CD4-positive, alpha-beta memory T cell (primary cell): ENCODE data around the gene PRLH. TPM values are rescaled to one million over a fixed set of nuclear protein-coding genes. Genes with fewer than 3 reads are reported as not detected.

ENCODE experiments used
- CTCF ChIA-PET: fragments of 350-600 bp; sonication (Branson Sonifier 250); formaldehyde crosslinking; loops from one replicate; lab custom pipeline; 2021; ENCODE audit warnings: inconsistent platforms; ENCODE audit not compliant: partially characterized antibody; lab: Charles Lee
- POLR2A ChIA-PET: fragments of 350-600 bp; sonication (Branson Sonifier 250); formaldehyde crosslinking; loops from one replicate; lab custom pipeline; 2021; ENCODE audit not compliant: partially characterized antibody; lab: Charles Lee
- DNase-seq, 5 donors: peaks; one replicate each; pipeline versions ENCODE4 v3.0.0 to v3.0.0-alpha.2; 2020 to 2022; ENCODE audit warnings: mixed read lengths in 1 of 5
- H3K27ac ChIP-seq: one replicate; pipeline ENCODE4 v1.7.0; 2013; ENCODE audit warnings: low read depth, low read length
- H3K27me3 ChIP-seq: 2 replicates; pipeline ENCODE4 v1.7.0; 2013; ENCODE audit warnings: mild to moderate bottlenecking, low read length, moderate library complexity; ENCODE audit not compliant: insufficient read depth
- H3K36me3 ChIP-seq: 2 replicates; pipeline ENCODE4 v1.7.0; 2013; ENCODE audit warnings: mild to moderate bottlenecking, low read length, moderate library complexity; ENCODE audit not compliant: insufficient read depth
- H3K4me1 ChIP-seq: 2 replicates; pipeline ENCODE4 v1.7.0; 2013; ENCODE audit warnings: mild to moderate bottlenecking, low read length, moderate library complexity; ENCODE audit not compliant: insufficient read depth
- H3K4me3 ChIP-seq, 2 donors: one replicate each; pipeline ENCODE4 v1.7.0; 2013; ENCODE audit warnings: low read length in 2 of 2, mild to moderate bottlenecking in 1 of 2
- H3K9me3 ChIP-seq, 2 donors: one replicate each; pipeline ENCODE4 v1.7.0; 2013; ENCODE audit warnings: low read length in 2 of 2, control low read depth in 1 of 2; ENCODE audit not compliant: control insufficient read depth in 1 of 2
- H3K27ac Mint-ChIP-seq, 7 donors: one replicate each; pipeline ENCODE4 v1.8.0; 2020 to 2021; ENCODE audit warnings: mixed read lengths in 7 of 7, mild to moderate bottlenecking in 6 of 7, inconsistent platforms in 3 of 7, moderate library complexity in 3 of 7
- H3K27me3 Mint-ChIP-seq, 2 donors: one replicate each; pipeline ENCODE4 v1.8.0; 2020 to 2021; ENCODE audit warnings: mixed read lengths in 2 of 2
- H3K36me3 Mint-ChIP-seq, 2 donors: one replicate each; pipeline ENCODE4 v1.8.0; 2020 to 2021; ENCODE audit warnings: mixed read lengths in 2 of 2, inconsistent platforms in 1 of 2, mild to moderate bottlenecking in 1 of 2
- H3K4me1 Mint-ChIP-seq, 4 donors: one replicate each; pipeline ENCODE4 v1.8.0; 2020 to 2021; ENCODE audit warnings: mixed read lengths in 4 of 4, mild to moderate bottlenecking in 1 of 4
- H3K4me3 Mint-ChIP-seq, 8 donors: one replicate each; pipeline ENCODE4 v1.8.0; 2020 to 2021; ENCODE audit warnings: mixed read lengths in 8 of 8, mild to moderate bottlenecking in 7 of 8, moderate library complexity in 6 of 8, inconsistent platforms in 3 of 8
- H3K9me3 Mint-ChIP-seq, 8 donors: one replicate each; pipeline ENCODE4 v1.8.0; 2020 to 2021; ENCODE audit warnings: mixed read lengths in 8 of 8, mild to moderate bottlenecking in 5 of 8, inconsistent platforms in 3 of 8, moderate library complexity in 1 of 8
- intact Hi-C: fragments of 100-400 bp; cut with micrococcal nuclease; formaldehyde crosslinking; loops from one replicate; pipeline ENCODE4 v1.15.1; 2023
- polyA plus RNA-seq, 2 donors: library from polyadenylated mRNA; unstranded; fragments of 300-500 nt; fragmentation: Illumina TruSeq; gene quantifications; one replicate each; pipeline ENCODE4 v1.2.3, GENCODE V29; 2021
- total RNA-seq, 2 experiments: library from RNA; stranded (reverse); gene quantifications; one replicate each; pipeline ENCODE4 v1.2.3, GENCODE V29; 2021

Gene PRLH
- total and polyA plus RNA-seq, 4 experiments from 2014 or later = not detected

DNA sequence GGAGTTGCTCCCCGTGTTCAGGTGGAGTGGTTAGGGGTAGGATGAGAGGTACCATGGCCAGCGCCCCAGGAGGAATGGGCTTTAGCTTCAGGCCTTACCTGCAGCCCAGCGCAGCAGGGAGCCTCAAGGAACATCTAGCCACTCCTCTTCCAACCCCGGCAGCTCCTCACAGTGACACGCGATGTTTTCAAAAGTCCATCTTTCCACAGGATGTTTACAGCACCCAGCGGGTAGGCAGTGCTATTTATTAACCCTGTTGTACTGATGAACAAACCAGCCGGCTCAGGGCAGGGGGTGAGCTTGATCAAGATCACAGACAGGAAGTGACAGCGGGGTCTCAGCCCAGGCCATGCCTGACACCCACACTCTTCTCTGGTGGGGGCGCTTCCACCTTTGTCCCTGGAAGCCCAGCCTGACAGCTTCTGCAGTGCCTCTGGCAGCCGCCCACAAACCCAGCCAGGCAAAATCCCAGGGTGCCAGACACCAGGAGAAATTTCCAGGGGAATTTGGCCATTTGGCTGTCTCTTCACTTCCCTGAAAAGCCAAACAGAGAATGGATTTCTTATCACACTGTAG is 18.4 kb upstream of the PRLH start:
- Mint-ChIP-seq H3K36me3 (no peaks in the 10 kb centered on the region), H3K4me3 (no peak overlapping the region), H3K4me1 (no peaks in the 10 kb centered on the region), H3K27ac (no peak overlapping the region), H3K27me3 (no peaks in the 10 kb centered on the region), H3K9me3 (no peaks in the 10 kb centered on the region)
- H3K9me3 ChIP-seq = no peaks in the 10 kb centered on the region
- POLR2A ChIA-PET = no interaction called here
- H3K36me3 ChIP-seq = no peaks in the 10 kb centered on the region
- H3K4me1 ChIP-seq = no peaks in the 10 kb centered on the region
- no peak for DNase-seq
- CTCF ChIA-PET = interaction anchor here (2.2 kb wide), 1 partner anchor 24 kb away, joined by 7 read pairs; no protein-coding TSS in a partner anchor
- H3K27ac ChIP-seq = no peak overlapping the region
- no peaks in the 10 kb centered on the region for H3K27me3 ChIP-seq
- intact Hi-C loops = no loop called here
- H3K4me3 ChIP-seq = no peak overlapping the region

DNA sequence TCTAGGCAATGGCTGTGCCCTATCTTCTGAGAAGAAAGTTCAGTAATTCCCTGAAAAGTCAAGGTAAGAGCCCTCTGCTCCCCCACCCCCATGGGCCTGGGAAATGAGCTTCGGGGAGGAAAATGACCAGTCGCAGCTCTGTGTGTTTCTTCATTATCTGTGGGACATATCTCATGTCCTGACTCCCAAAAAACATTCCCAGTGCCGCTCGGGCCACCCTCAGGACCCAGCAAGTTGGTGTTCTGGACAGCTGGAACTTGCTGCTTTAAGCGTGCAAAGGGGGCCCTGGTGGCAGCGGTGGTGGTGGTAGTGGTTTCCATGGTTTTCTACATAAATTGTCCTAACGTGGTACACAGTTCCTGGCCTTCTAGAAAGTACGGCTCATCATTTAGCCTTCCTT is 17.2 kb upstream of the PRLH start:
- Mint-ChIP-seq H3K27ac (no peak overlapping the region), H3K4me3 (no peak overlapping the region), H3K36me3 (no peaks in the 10 kb centered on the region), H3K27me3 (peaks cover 0 to 7% of the 10 kb centered on the region in 2 donors), H3K4me1 (no peaks in the 10 kb centered on the region), H3K9me3 (peaks cover 0 to 6% (median 1%) of the 10 kb centered on the region in 8 donors)
- no peaks in the 10 kb centered on the region for H3K36me3 ChIP-seq
- H3K4me3 ChIP-seq = no peak overlapping the region
- intact Hi-C loops = no loop called here
- H3K9me3 ChIP-seq = no peaks in the 10 kb centered on the region
- no peaks in the 10 kb centered on the region for H3K27me3 ChIP-seq
- no peak for DNase-seq
- POLR2A ChIA-PET = no interaction called here
- H3K27ac ChIP-seq = no peak overlapping the region
- CTCF ChIA-PET = interaction anchor here (1.1 to 1.3 kb wide), 3 partner anchors 23 to 128 kb away, joined by 3 to 5 read pairs (median 4); no protein-coding TSS in a partner anchor
- H3K4me1 ChIP-seq = no peaks in the 10 kb centered on the region

- Histone ChIP-seq H3K4me3 (no peak overlapping the region), H3K4me1 (no peaks in the 10 kb centered on the region), H3K27ac (no peak overlapping the region), H3K36me3 (no peaks in the 10 kb centered on the region), H3K9me3 (no peaks in the 10 kb centered on the region), H3K27me3 (no peaks in the 10 kb centered on the region)
- Mint-ChIP-seq H3K36me3 (no peaks in the 10 kb centered on the region), H3K27ac (no peak overlapping the region), H3K4me3 (no peak overlapping the region), H3K27me3 (peaks cover 2 to 7% of the 10 kb centered on the region in 2 donors), H3K9me3 (peaks cover 0 to 12% (median 3%) of the 10 kb centered on the region in 8 donors), H3K4me1 (no peaks in the 10 kb centered on the region)
- intact Hi-C loops = no loop called here
- DNase-seq = no peak
- ChIA-PET CTCF (interaction anchor here (1.1 to 1.3 kb wide), 3 partner anchors 22 to 128 kb away, joined by 3 to 5 read pairs (median 4); no protein-coding TSS in a partner anchor), POLR2A (no interaction called here)
These were observed 16.5 kb upstream of the PRLH start for GRCh38 chr2:237549643-237550415.

DNA sequence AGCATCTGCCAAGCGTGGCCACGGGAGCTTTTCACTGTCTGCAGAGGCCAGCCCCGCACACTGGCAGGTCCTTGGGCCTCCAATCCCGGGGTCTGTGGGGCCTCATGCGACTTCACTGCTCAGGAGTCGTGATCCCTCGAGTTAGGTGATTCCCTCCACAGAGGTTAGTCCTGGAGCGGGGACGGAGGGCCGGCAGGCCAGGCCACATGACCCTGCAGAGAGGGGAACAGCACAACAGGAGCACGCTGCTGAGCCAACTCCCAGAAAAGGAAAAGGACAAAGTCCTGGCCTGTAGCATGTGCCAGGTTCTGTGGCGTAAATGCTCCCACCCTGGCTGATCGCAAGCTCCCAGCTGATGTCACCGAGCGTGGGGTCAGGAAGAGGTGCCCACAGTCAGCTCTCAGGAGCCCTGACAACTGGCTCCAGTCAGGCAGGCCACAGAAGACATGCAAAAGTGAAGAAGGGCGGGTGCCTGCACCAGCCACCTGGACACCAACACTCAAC is 15.3 kb upstream of the PRLH start:
- no peaks in the 10 kb centered on the region for H3K4me1 Mint-ChIP-seq
- Histone ChIP-seq H3K36me3 (no peaks in the 10 kb centered on the region), H3K4me1 (no peaks in the 10 kb centered on the region), H3K9me3 (peaks cover 0 to 1% of the 10 kb centered on the region in 2 donors), H3K27me3 (no peaks in the 10 kb centered on the region), H3K27ac (no peak overlapping the region), H3K4me3 (no peak overlapping the region)
- CTCF ChIA-PET = no interaction called here
- no peak overlapping the region for H3K27ac Mint-ChIP-seq
- DNase-seq = no peak
- peaks cover 2 to 7% of the 10 kb centered on the region in 2 donors for H3K27me3 Mint-ChIP-seq
- POLR2A ChIA-PET = no interaction called here
- no peaks in the 10 kb centered on the region for H3K36me3 Mint-ChIP-seq
- no peak overlapping the region for H3K4me3 Mint-ChIP-seq
- intact Hi-C loops = no loop called here
- H3K9me3 Mint-ChIP-seq = peaks cover 0 to 20% (median 10%) of the 10 kb centered on the region in 8 donors

DNA sequence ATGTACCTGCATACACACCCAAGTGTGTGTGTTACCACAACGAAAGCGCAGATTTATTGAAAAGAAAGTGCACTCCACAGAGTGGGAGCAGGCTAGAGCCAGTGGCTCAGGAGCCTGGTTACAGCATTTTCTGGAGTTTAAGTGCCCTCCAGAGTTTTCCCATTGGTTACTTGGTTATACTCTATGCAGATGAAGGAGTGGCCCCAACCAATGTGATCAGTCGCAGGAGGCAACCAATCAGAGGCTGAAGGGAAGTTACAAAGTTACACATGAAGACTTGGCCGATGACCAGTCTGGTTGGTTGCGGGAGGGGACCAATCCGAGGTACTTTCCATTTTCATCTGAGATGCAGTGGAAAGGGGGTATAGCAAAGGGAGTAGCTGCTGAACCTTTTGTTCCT is 13.5 kb upstream of the PRLH start:
- no peak overlapping the region for H3K4me3 ChIP-seq
- H3K27ac Mint-ChIP-seq = no peak overlapping the region
- no peak for DNase-seq
- H3K27me3 Mint-ChIP-seq = peaks cover 2 to 12% of the 10 kb centered on the region in 2 donors
- H3K9me3 Mint-ChIP-seq = peaks cover 0 to 26% (median 14%) of the 10 kb centered on the region in 8 donors
- H3K36me3 ChIP-seq = no peaks in the 10 kb centered on the region
- ChIA-PET POLR2A (no interaction called here), CTCF (interaction anchor here (1.2 kb wide), 1 partner anchor 40 kb away, joined by 3 read pairs; no protein-coding TSS in a partner anchor)
- H3K36me3 Mint-ChIP-seq = no peaks in the 10 kb centered on the region
- peaks cover 5% of the 10 kb centered on the region for H3K4me1 ChIP-seq
- H3K27ac ChIP-seq = no peak overlapping the region
- H3K4me3 Mint-ChIP-seq = no peak overlapping the region
- H3K4me1 Mint-ChIP-seq = peaks cover 9 to 10% (median 10%) of the 10 kb centered on the region in 4 donors
- intact Hi-C loops = no loop called here
- peaks cover 0 to 4% of the 10 kb centered on the region in 2 donors for H3K9me3 ChIP-seq
- no peaks in the 10 kb centered on the region for H3K27me3 ChIP-seq

DNA sequence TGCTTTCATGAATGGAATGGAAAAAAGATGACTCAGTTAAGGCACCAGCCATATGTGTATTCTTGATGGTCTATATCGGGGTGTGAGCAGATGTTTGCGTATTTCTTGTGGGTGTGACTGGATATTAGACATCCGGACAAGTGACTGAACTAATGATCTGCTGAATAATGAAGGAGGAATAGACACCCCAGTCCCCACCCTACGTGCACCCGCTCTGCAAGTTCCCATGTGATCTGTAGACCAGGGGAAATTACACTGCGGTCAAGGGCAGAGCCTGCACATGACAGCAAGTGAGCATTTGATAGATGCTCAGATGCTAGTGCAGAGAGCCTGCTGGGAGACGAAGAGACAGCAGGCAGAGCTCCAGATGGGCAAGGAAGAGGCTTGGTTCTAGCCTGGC is 12.4 kb upstream of the PRLH start:
- intact Hi-C loops = no loop called here
- peaks cover 5% of the 10 kb centered on the region for H3K4me1 ChIP-seq
- no peak overlapping the region for H3K27ac ChIP-seq
- H3K4me1 Mint-ChIP-seq = peaks cover 10 to 12% (median 11%) of the 10 kb centered on the region in 4 donors
- DNase-seq = no peak
- no peaks in the 10 kb centered on the region for H3K36me3 ChIP-seq
- H3K36me3 Mint-ChIP-seq = no peaks in the 10 kb centered on the region
- H3K4me3 ChIP-seq = no peak overlapping the region
- H3K9me3 Mint-ChIP-seq = peaks cover 0 to 26% (median 14%) of the 10 kb centered on the region in 8 donors
- CTCF ChIA-PET = no interaction called here
- peaks cover 2 to 13% of the 10 kb centered on the region in 2 donors for H3K27me3 Mint-ChIP-seq
- POLR2A ChIA-PET = no interaction called here
- H3K9me3 ChIP-seq = peaks cover 0 to 4% of the 10 kb centered on the region in 2 donors
- no peak overlapping the region for H3K27ac Mint-ChIP-seq
- H3K4me3 Mint-ChIP-seq = no peak overlapping the region
- H3K27me3 ChIP-seq = no peaks in the 10 kb centered on the region

DNA sequence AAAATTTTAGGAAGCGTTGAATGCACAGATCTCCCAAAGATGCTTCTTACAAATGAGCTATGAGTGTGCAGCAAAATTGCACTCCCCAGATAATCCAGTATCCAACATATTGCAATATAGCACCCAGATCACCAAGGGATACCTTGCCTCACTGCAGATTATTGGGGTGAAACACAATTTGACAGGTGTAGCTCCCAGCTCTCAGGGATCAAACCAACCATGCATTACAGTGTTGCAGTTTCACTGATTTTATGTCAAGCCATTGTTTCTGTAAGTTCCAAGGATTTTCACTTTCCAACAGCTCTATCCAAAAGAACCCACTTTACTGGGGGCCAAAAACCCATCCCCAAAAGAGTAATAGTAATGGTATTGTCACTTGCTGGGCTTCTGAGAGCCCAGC is 10.8 kb upstream of the PRLH start:
- no peak overlapping the region for H3K27ac ChIP-seq
- Mint-ChIP-seq H3K36me3 (no peaks in the 10 kb centered on the region), H3K4me1 (peaks cover 10 to 12% (median 11%) of the 10 kb centered on the region in 4 donors), H3K27me3 (peaks cover 2 to 15% of the 10 kb centered on the region in 2 donors), H3K4me3 (no peak overlapping the region), H3K27ac (no peak overlapping the region), H3K9me3 (peaks cover 0 to 26% (median 14%) of the 10 kb centered on the region in 8 donors)
- CTCF ChIA-PET = interaction anchor here (1.3 to 1.4 kb wide), 2 partner anchors 16 to 43 kb away, joined by 6 to 7 read pairs; no protein-coding TSS in a partner anchor
- H3K4me1 ChIP-seq = peaks cover 5% of the 10 kb centered on the region
- no peak for DNase-seq
- H3K36me3 ChIP-seq = no peaks in the 10 kb centered on the region
- H3K27me3 ChIP-seq = no peaks in the 10 kb centered on the region
- POLR2A ChIA-PET = no interaction called here
- H3K4me3 ChIP-seq = no peak overlapping the region
- H3K9me3 ChIP-seq = peaks cover 0 to 4% of the 10 kb centered on the region in 2 donors
- intact Hi-C loops = no loop called here
